ENCODE data around the gene BMPR1B.

Gene BMPR1B

GRCh38 chr4:94932366-94932765 is 174.6 kb downstream of the BMPR1B start (continued):
- TF ChIP-seq GLI4 (tag by site-specific recombination; IDR thresholded peaks at IDR 0.05), result no peak
- TF ChIP-seq ZNF677 (tag by site-specific recombination; IDR thresholded peaks at IDR 0.05), result no peak
- TF ChIP-seq ZNF433 (tag by site-specific recombination; IDR thresholded peaks at IDR 0.05; ENCODE audit: low read depth), result no peak

- H3K4me3 ChIP-seq (ENCODE audit: low read depth, low read length), result no peak overlapping the region
- CTCF ChIA-PET, result no interaction called here
- peaks cover 4% of the 10 kb centered on the region; the same call in 1 of the 2 replicates for H3K4me1 ChIP-seq (ENCODE audit: control insufficient read depth, insufficient read depth, low read length)
- no peaks in the 10 kb centered on the region for H3K36me3 ChIP-seq (ENCODE audit: control insufficient read depth in 2 of 2, insufficient read depth in 1 of 2, low read length in 2 of 2)
- no peaks in the 10 kb centered on the region for H3K9me3 ChIP-seq (ENCODE audit: control insufficient read depth, insufficient read depth, low read depth, low read length)
- TF ChIP-seq ZXDB (tag by site-specific recombination; IDR thresholded peaks at IDR 0.05) (no peak), ZNF600 (tag by site-specific recombination; IDR thresholded peaks at IDR 0.05) (no peak), ZFP69B (tag by site-specific recombination; IDR thresholded peaks at IDR 0.05) (no peak), GFI1B (tag by site-specific recombination; IDR thresholded peaks at IDR 0.05) (no peak), SETDB1 (IDR thresholded peaks at IDR 0.05; ENCODE audit: insufficient read length, low read length) (peak; percentile 51)
- POLR2A ChIA-PET, result no interaction called here
- no peak overlapping the region for H3K27ac ChIP-seq (ENCODE audit: extremely low read depth, low read depth, low read length)
Measured at GRCh38 chr4:94933799-94934198, 176.0 kb downstream of the BMPR1B start.

- no peak overlapping the region for H3K27ac ChIP-seq (ENCODE audit: extremely low read depth, low read depth, low read length)
- H3K36me3 ChIP-seq (ENCODE audit: control insufficient read depth in 2 of 2, insufficient read depth in 1 of 2, low read length in 2 of 2), result no peaks in the 10 kb centered on the region
- no peak for TF ChIP-seq PBX3 (CRISPR knock-in tag; IDR thresholded peaks at IDR 0.05)
- TF ChIP-seq PRDM6 (tag by site-specific recombination; IDR thresholded peaks at IDR 0.05), result 0 out of 2 replicates have a peak, but pooled peaks have one; percentile 34
- peak; percentile 19; the same call in 1 of the 2 replicates for TF ChIP-seq ZNF362 (tag by site-specific recombination; IDR thresholded peaks at IDR 0.05)
- no peak overlapping the region for H3K4me3 ChIP-seq (ENCODE audit: low read depth, low read length)
- peaks cover 5% of the 10 kb centered on the region; the same call in 1 of the 2 replicates for H3K4me1 ChIP-seq (ENCODE audit: control insufficient read depth, insufficient read depth, low read length)
- H3K9me3 ChIP-seq (ENCODE audit: control insufficient read depth, insufficient read depth, low read depth, low read length), result no peaks in the 10 kb centered on the region
- CTCF ChIA-PET, result no interaction called here
- POLR2A ChIA-PET, result no interaction called here
Measured at GRCh38 chr4:94934201-94934600, 176.4 kb downstream of the BMPR1B start.

GRCh38 chr4:94934864-94935263 is 177.1 kb downstream of the BMPR1B start:
- Histone ChIP-seq H3K9me3 (ENCODE audit: control insufficient read depth, insufficient read depth, low read depth, low read length) (no peaks in the 10 kb centered on the region), H3K27ac (ENCODE audit: extremely low read depth, low read depth, low read length) (no peak overlapping the region), H3K4me1 (ENCODE audit: control insufficient read depth, insufficient read depth, low read length) (peaks cover 11% of the 10 kb centered on the region), H3K36me3 (ENCODE audit: control insufficient read depth in 2 of 2, insufficient read depth in 1 of 2, low read length in 2 of 2) (no peaks in the 10 kb centered on the region), H3K4me3 (ENCODE audit: low read depth, low read length) (no peak overlapping the region)
- CTCF ChIA-PET, result no interaction called here
- POLR2A ChIA-PET, result no interaction called here
- TF ChIP-seq ZNF488 (tag by site-specific recombination; IDR thresholded peaks at IDR 0.05), result no peak
- no peak for TF ChIP-seq ZNF10 (tag by site-specific recombination; IDR thresholded peaks at IDR 0.05)
- no peak for TF ChIP-seq ZNF404 (tag by site-specific recombination; IDR thresholded peaks at IDR 0.05)
- no peak for TF ChIP-seq ZNF449 (tag by site-specific recombination; IDR thresholded peaks at IDR 0.05)
- no peak for TF ChIP-seq KLF8 (tag by site-specific recombination; IDR thresholded peaks at IDR 0.05)
- no peak for TF ChIP-seq ZNF629 (tag by site-specific recombination; IDR thresholded peaks at IDR 0.05)
- TF ChIP-seq ZNF561 (tag by site-specific recombination; IDR thresholded peaks at IDR 0.05; ENCODE audit: borderline replicate concordance), result no peak
- TF ChIP-seq ZNF530 (tag by site-specific recombination; IDR thresholded peaks at IDR 0.05; ENCODE audit: low read depth), result no peak
- no peak for TF ChIP-seq OVOL3 (tag by site-specific recombination; IDR thresholded peaks at IDR 0.05)
- no peak for TF ChIP-seq ZNF48 (tag by site-specific recombination; IDR thresholded peaks at IDR 0.05)
- no peak for TF ChIP-seq ZNF792 (tag by site-specific recombination; IDR thresholded peaks at IDR 0.05)
- no peak for TF ChIP-seq IKZF3 (tag by site-specific recombination; IDR thresholded peaks at IDR 0.05)
- no peak for TF ChIP-seq ZNF211 (tag by site-specific recombination; IDR thresholded peaks at IDR 0.05; ENCODE audit: low read depth)
- no peak for TF ChIP-seq ZNF292 (tag by site-specific recombination; IDR thresholded peaks at IDR 0.05; ENCODE audit: borderline replicate concordance, low read depth)
- TF ChIP-seq ZNF354C (tag by site-specific recombination; IDR thresholded peaks at IDR 0.05; ENCODE audit: borderline replicate concordance, low read depth), result no peak

Data from HEK293 (cell line).